Activated T-helper 1 cell treated with Interleukin-2 at 50 U/mL for 16 hours (primary cell): ENCODE data around the gene PROX2.

Experiments used
- DNase-seq: peaks from one replicate; pipeline ENCODE4 v3.0.0-alpha.2; 2020; ENCODE audit warnings: low read depth

Gene PROX2

GRCh38 chr14:74875204-74875603 lies 741 bp downstream of the PROX2 start:
- DNase-seq: no peak

GRCh38 chr14:74871819-74872218 lies 4.1 kb downstream of the PROX2 start:
- no peak for DNase-seq

GRCh38 chr14:74868739-74869138 lies 7.2 kb downstream of the PROX2 start:
- DNase-seq: no peak

- peak; percentile 12 for DNase-seq
Observed at GRCh38 chr14:74867673-74868072, 8.3 kb downstream of the PROX2 start.

GRCh38 chr14:74866708-74867389 lies 9.1 kb downstream of the PROX2 start:
- no peak for DNase-seq

GRCh38 chr14:74865156-74865555 lies 10.8 kb downstream of the PROX2 start:
- DNase-seq: no peak

GRCh38 chr14:74864198-74864597 lies 11.7 kb downstream of the PROX2 start:
- no peak for DNase-seq

- DNase-seq: no peak
Observed at GRCh38 chr14:74863274-74863673, 12.7 kb downstream of the PROX2 start.

GRCh38 chr14:74861734-74862090 lies 14.2 kb downstream of the PROX2 start:
- no peak for DNase-seq

- peak; percentile 81 for DNase-seq
Observed at GRCh38 chr14:74860899-74861733, 14.8 kb downstream of the PROX2 start.

GRCh38 chr14:74859757-74860552 lies 16.0 kb downstream of the PROX2 start:
- no peak for DNase-seq

GRCh38 chr14:74858022-74858421 lies 17.9 kb downstream of the PROX2 start:
- DNase-seq: no peak

GRCh38 chr14:74856366-74856765 lies 19.6 kb downstream of the PROX2 start:
- DNase-seq: no peak

- DNase-seq: no peak
Observed at GRCh38 chr14:74855945-74856344, 20.0 kb downstream of the PROX2 start.

- no peak for DNase-seq
Observed at GRCh38 chr14:74855021-74855420, 20.9 kb downstream of the PROX2 start.

GRCh38 chr14:74853581-74853980 lies 22.4 kb downstream of the PROX2 start:
- DNase-seq: no peak

GRCh38 chr14:74852922-74853530 lies 22.9 kb downstream of the PROX2 start:
- no peak for DNase-seq

- no peak for DNase-seq
Observed at GRCh38 chr14:74848768-74849167, 27.2 kb downstream of the PROX2 start.

GRCh38 chr14:74846968-74847665 lies 28.8 kb downstream of the PROX2 start:
- no peak for DNase-seq

GRCh38 chr14:74846168-74846567 lies 29.8 kb downstream of the PROX2 start:
- DNase-seq: no peak

GRCh38 chr14:74843653-74844052 lies 32.3 kb downstream of the PROX2 start:
- no peak for DNase-seq
